ENCODE data around the gene PACSIN2.
"Not testable (repeated sequence)": the region's sequence is repeated elsewhere in the genome, so short reads cannot be mapped to it uniquely, and the experiment has no call there.

PACSIN2 gene

GRCh38 chr22:42972649-42973535 lies 42.1 kb downstream of the PACSIN2 start:
- Histone ChIP-seq H4K20me1 (peaks cover 44 to 87% (median 61%) of the 10 kb centered on the region in 11 experiments; a peak in 19 of 22 replicates), H3K27me3 (no peaks in the 10 kb centered on the region), H3K9me3 (replicated peaks in 1 of 11) (peaks cover 0 to 49% (median 43%) of the 10 kb centered on the region in 11 experiments; a peak in 18 of 22 replicates), H3K4me3 (peak overlapping the region in 1 of 10 experiments; percentile 10; a peak in 1 of 20 replicates), H3K4me2 (peak overlapping the region in 8 of 11 experiments; percentile 32 to 92 (median 80); a peak in 15 of 22 replicates), H3K36me3 (peaks cover 19 to 63% (median 43%) of the 10 kb centered on the region in 11 experiments), H3K27ac (peak overlapping the region in 8 of 11 experiments; percentile 0 to 83 (median 66); a peak in 13 of 22 replicates), H3K4me1 (peaks cover 5 to 92% (median 42%) of the 10 kb centered on the region in 10 experiments), H3K9ac (peak overlapping the region in 5 of 11 experiments; percentile 31 to 72 (median 65); a peak in 10 of 22 replicates)
- TF ChIP-seq Cebpa-rat (IDR thresholded peaks at IDR 0.05) = peak in 2 of 11 experiments; percentile 29 to 63; a peak in 2 of 22 replicates

GRCh38 chr22:42971473-42971860 lies 43.5 kb downstream of the PACSIN2 start:
- not testable (repeated sequence) for H3K4me2 ChIP-seq, H3K4me3 ChIP-seq, H3K27me3 ChIP-seq, H3K9ac ChIP-seq
- Histone ChIP-seq H3K27ac (0 out of 22 replicates have a peak overlapping the region, but pooled peaks of 1 of the 11 experiments have one; percentile 83), H3K36me3 (peaks cover 20 to 74% (median 50%) of the 10 kb centered on the region in 11 experiments), H3K9me3 (replicated peaks in 1 of 11) (peaks cover 0 to 49% (median 43%) of the 10 kb centered on the region in 11 experiments; a peak in 18 of 22 replicates), H3K4me1 (peaks cover 0 to 88% (median 35%) of the 10 kb centered on the region in 10 experiments; a peak in 16 of 20 replicates), H4K20me1 (peaks cover 47 to 87% (median 60%) of the 10 kb centered on the region in 11 experiments; a peak in 20 of 22 replicates)

- no peak for TF ChIP-seq Cebpa-rat (IDR thresholded peaks at IDR 0.05)
- Histone ChIP-seq H3K4me2 (peak overlapping the region in 2 of 11 experiments; percentile 3 to 14; a peak in 1 of 22 replicates), H3K4me1 (peaks cover 7 to 88% (median 45%) of the 10 kb centered on the region in 10 experiments), H3K9ac (no peak overlapping the region), H4K20me1 (peaks cover 52 to 87% (median 66%) of the 10 kb centered on the region in 11 experiments; a peak in 20 of 22 replicates), H3K27me3 (no peaks in the 10 kb centered on the region), H3K4me3 (no peak overlapping the region), H3K27ac (no peak overlapping the region), H3K36me3 (peaks cover 20 to 82% (median 56%) of the 10 kb centered on the region in 11 experiments), H3K9me3 (replicated peaks in 1 of 11) (peaks cover 0 to 49% (median 43%) of the 10 kb centered on the region in 11 experiments; a peak in 18 of 22 replicates)
Observed at GRCh38 chr22:42970029-42970428, 44.9 kb downstream of the PACSIN2 start.

- H3K27ac ChIP-seq = no peak overlapping the region
- peaks cover 55 to 87% (median 69%) of the 10 kb centered on the region in 11 experiments; a peak in 20 of 22 replicates for H4K20me1 ChIP-seq
- H3K4me2 ChIP-seq = peak overlapping the region in 2 of 11 experiments; percentile 3 to 14; a peak in 1 of 22 replicates
Observed at GRCh38 chr22:42969348-42969975, 45.5 kb downstream of the PACSIN2 start.

GRCh38 chr22:42967933-42968332 lies 47.0 kb downstream of the PACSIN2 start:
- peak overlapping the region in 4 of 11 experiments; percentile 1 to 29 (median 14); a peak in 2 of 22 replicates for H3K4me2 ChIP-seq
- no peak for TF ChIP-seq Cebpa-rat (IDR thresholded peaks at IDR 0.05)
- peaks cover 0 to 34% (median 29%) of the 10 kb centered on the region in 11 experiments; a peak in 18 of 22 replicates for H3K9me3 ChIP-seq (replicated peaks in 1 of 11)
- H3K4me1 ChIP-seq = peaks cover 13 to 88% (median 45%) of the 10 kb centered on the region in 10 experiments
- no peak overlapping the region for H3K9ac ChIP-seq
- no peaks in the 10 kb centered on the region for H3K27me3 ChIP-seq
- H3K27ac ChIP-seq = no peak overlapping the region
- H3K4me3 ChIP-seq = no peak overlapping the region
- peaks cover 53 to 87% (median 65%) of the 10 kb centered on the region in 11 experiments; a peak in 20 of 22 replicates for H4K20me1 ChIP-seq
- peaks cover 20 to 80% (median 70%) of the 10 kb centered on the region in 11 experiments for H3K36me3 ChIP-seq

More at GRCh38 chr22:42969348-42969975, 45.5 kb downstream of the PACSIN2 start:
- TF ChIP-seq Cebpa-rat (IDR thresholded peaks at IDR 0.05) = no peak
- Histone ChIP-seq H3K36me3 (peaks cover 20 to 81% (median 58%) of the 10 kb centered on the region in 11 experiments), H3K27me3 (no peaks in the 10 kb centered on the region), H3K9ac (no peak overlapping the region), H3K4me3 (no peak overlapping the region), H3K9me3 (replicated peaks in 1 of 11) (peaks cover 0 to 49% (median 43%) of the 10 kb centered on the region in 11 experiments; a peak in 18 of 22 replicates), H3K4me1 (peaks cover 13 to 88% (median 46%) of the 10 kb centered on the region in 10 experiments)

GRCh38 chr22:42967005-42967404 lies 47.9 kb downstream of the PACSIN2 start:
- H3K4me2 ChIP-seq = no peak overlapping the region
- H3K4me1 ChIP-seq = peaks cover 16 to 86% (median 48%) of the 10 kb centered on the region in 10 experiments
- H3K9me3 ChIP-seq (replicated peaks in 1 of 11) = peaks cover 0 to 25% (median 20%) of the 10 kb centered on the region in 11 experiments; a peak in 18 of 22 replicates
- 0 out of 22 replicates have a peak overlapping the region, but pooled peaks of 2 of the 11 experiments have one; percentile 2 to 27 for H3K9ac ChIP-seq
- H3K4me3 ChIP-seq = no peak overlapping the region
- 0 out of 22 replicates have a peak overlapping the region, but pooled peaks of 1 of the 11 experiments have one; percentile 2 for H3K27ac ChIP-seq
- peaks cover 20 to 75% (median 67%) of the 10 kb centered on the region in 11 experiments for H3K36me3 ChIP-seq
- H3K27me3 ChIP-seq = no peaks in the 10 kb centered on the region
- no peak for TF ChIP-seq Cebpa-rat (IDR thresholded peaks at IDR 0.05)
- peaks cover 53 to 90% (median 69%) of the 10 kb centered on the region in 11 experiments; a peak in 20 of 22 replicates for H4K20me1 ChIP-seq

- Histone ChIP-seq H3K27ac (no peak overlapping the region), H3K4me3 (no peak overlapping the region), H4K20me1 (peaks cover 53 to 95% (median 74%) of the 10 kb centered on the region in 11 experiments; a peak in 20 of 22 replicates), H3K27me3 (no peaks in the 10 kb centered on the region), H3K4me1 (peaks cover 21 to 86% (median 53%) of the 10 kb centered on the region in 10 experiments), H3K9me3 (replicated peaks in 1 of 11) (peaks cover 0 to 20% (median 15%) of the 10 kb centered on the region in 11 experiments; a peak in 18 of 22 replicates), H3K36me3 (peaks cover 20 to 74% (median 63%) of the 10 kb centered on the region in 11 experiments), H3K4me2 (peak overlapping the region in 3 of 11 experiments; percentile 12 to 35 (median 34); a peak in 3 of 22 replicates), H3K9ac (0 out of 22 replicates have a peak overlapping the region, but pooled peaks of 2 of the 11 experiments have one; percentile 2 to 27)
- TF ChIP-seq Cebpa-rat (IDR thresholded peaks at IDR 0.05) = no peak
Observed at GRCh38 chr22:42966497-42966896, 48.5 kb downstream of the PACSIN2 start.
